K562 (cell line): ENCODE results near the gene OR11A1. TPM values are rescaled to one million over a fixed set of nuclear protein-coding genes. Genes with fewer than 3 reads are reported as not detected.

Source experiments
- ARID2 ChIP-seq: fragments of 450-650 bp; IDR thresholded peaks from 2 replicates; pipeline ENCODE4 v1.6.1; 2017; ENCODE audit warnings: antibody characterized with exemption, mild to moderate bottlenecking
- BACH1 ChIP-seq: fragments of 200-800 bp; sonication (Bioruptor generic); IDR thresholded peaks from 2 replicates; pipeline ENCODE4 v1.6.1; 2016; ENCODE audit warnings: missing genetic modification characterization, missing compliant biosample characterization
- C11orf30 ChIP-seq: fragments of 450-650 bp; IDR thresholded peaks from 2 replicates; pipeline ENCODE4 v1.6.1; 2016; ENCODE audit warnings: low read depth, mild to moderate bottlenecking
- CBX2 ChIP-seq: fragments of 200-600 bp; sonication (generic); IDR thresholded peaks from one replicate; pipeline ENCODE4 v1.6.1; 2012; ENCODE audit warnings: mild to moderate bottlenecking, low read length, inconsistent platforms; ENCODE audit not compliant: insufficient read depth, poor library complexity, severe bottlenecking
- CHCHD3 ChIP-seq: fragments of 250-450 bp; sonication (Bioruptor Pico); IDR thresholded peaks from 2 replicates; pipeline ENCODE4 v2.1.2; 2022; ENCODE audit warnings: mild to moderate bottlenecking
- DEAF1 ChIP-seq: fragments of 450-650 bp; formaldehyde crosslinking; IDR thresholded peaks from 2 replicates; pipeline ENCODE4 v1.4.0; 2020; ENCODE audit warnings: mild to moderate bottlenecking, moderate library complexity
- GATAD2A ChIP-seq: fragments of 450-650 bp; IDR thresholded peaks from 2 replicates; pipeline ENCODE4 v1.6.1; 2017
- HCFC1 ChIP-seq: IDR thresholded peaks from 2 replicates; pipeline ENCODE4 v1.6.1; 2012; ENCODE audit warnings: low read depth, low read length, improper control_type of control experiment
- IRF2 ChIP-seq: sonication (generic); formaldehyde crosslinking; IDR thresholded peaks from 2 replicates; pipeline ENCODE4 v1.8.1; 2022; ENCODE audit warnings: mild to moderate bottlenecking, missing genetic modification reagents
- KLF6 ChIP-seq: fragments of 250-450 bp; sonication (Bioruptor Pico); IDR thresholded peaks from 2 replicates; pipeline ENCODE4 v1.4.0; 2020; ENCODE audit warnings: mild to moderate bottlenecking, moderate library complexity, borderline replicate concordance
- LCOR ChIP-seq: sonication (generic); formaldehyde crosslinking; IDR thresholded peaks from 2 replicates; pipeline ENCODE4 v1.8.0; 2022; ENCODE audit warnings: mild to moderate bottlenecking, missing genetic modification reagents
- MAFF ChIP-seq: IDR thresholded peaks from 2 replicates; pipeline ENCODE4 v1.6.1; 2012; ENCODE audit warnings: low read length, improper control_type of control experiment
- MAFG ChIP-seq: fragments of 450-650 bp; conservative IDR thresholded peaks from 2 replicates; pipeline ENCODE4 v1.6.1; 2016; ENCODE audit warnings: missing genetic modification characterization, missing compliant biosample characterization
- MTA3 ChIP-seq: fragments of 450-650 bp; formaldehyde crosslinking; IDR thresholded peaks from 2 replicates; pipeline ENCODE4 v1.6.1; 2017; ENCODE audit warnings: mild to moderate bottlenecking, borderline replicate concordance
- NCOA6 ChIP-seq: fragments of 450-650 bp; IDR thresholded peaks from 2 replicates; pipeline ENCODE4 v1.6.1; 2017; ENCODE audit warnings: mild to moderate bottlenecking
- NFE2 ChIP-seq: IDR thresholded peaks from 2 replicates; pipeline ENCODE4 v1.6.1; 2014; ENCODE audit warnings: antibody characterized with exemption, low read depth
- SP2 ChIP-seq: IDR thresholded peaks from 2 replicates; pipeline ENCODE4 v1.6.1; 2011; ENCODE audit warnings: mild to moderate bottlenecking, low read depth, low read length, moderate library complexity; ENCODE audit not compliant: poor library complexity, severe bottlenecking; ENCODE audit errors: extremely low read depth
- WHSC1 ChIP-seq: IDR thresholded peaks from one replicate; pipeline ENCODE4 v1.6.1; 2012; ENCODE audit warnings: low read length, control low read depth, inconsistent platforms
- ZFP36 ChIP-seq: fragments of 150-350 bp; IDR thresholded peaks from 2 replicates; pipeline ENCODE4 v1.6.1; 2018; ENCODE audit warnings: low read length, low read depth; ENCODE audit not compliant: partially characterized antibody
- ZFX ChIP-seq: sonication (generic); formaldehyde crosslinking; IDR thresholded peaks from 2 replicates; pipeline ENCODE4 v1.8.0; 2022; ENCODE audit warnings: mild to moderate bottlenecking, missing genetic modification reagents, moderate library complexity
- ZNF699 ChIP-seq: fragments of 250-450 bp; sonication (Bioruptor Pico); IDR thresholded peaks from 2 replicates; pipeline ENCODE4 v1.8.0; 2021; ENCODE audit warnings: mild to moderate bottlenecking, moderate library complexity; ENCODE audit not compliant: insufficient replicate concordance
- polyA plus RNA-seq, 8 experiments: library from polyadenylated mRNA; depleted of rRNA in 4 of 8; stranded (reverse) in 5 of 8; unstranded in 3 of 8; fragments of >200 nt; fragmentation: Nextera tagmentation in 2 of 8; fragmentation: Illumina TruSeq in 1 of 8; extraction: Ambion mirVana in 2 of 8; extraction: Trizol in 1 of 8; gene quantifications; 2 replicates each; pipeline versions ENCODE4 v1.2.1 to v1.2.3, GENCODE V29; 2011 to 2014; ENCODE audit warnings: inconsistent platforms in 1 of 8, missing spikeins in 1 of 8
- total RNA-seq, 7 experiments: library from RNA; depleted of rRNA in 6 of 7; stranded (reverse); fragments of >200 nt in 6 of 7; fragmentation: Illumina TruSeq in 2 of 7; extraction: Trizol in 2 of 7; gene quantifications; 2 replicates each; pipeline versions ENCODE4 v1.2.1 to v1.2.3, GENCODE V29; 2011 to 2021; ENCODE audit warnings: low replicate concordance in 1 of 7
- TF ChIP-seq, protein P1 (sequence below): fragments of 150-350 bp; IDR thresholded peaks from 2 replicates; pipeline ENCODE4 v1.6.1; 2014; ENCODE audit warnings: low read depth, mild to moderate bottlenecking, low read length, borderline replicate concordance
- TF ChIP-seq, protein P2 (sequence below): fragments of 250-450 bp; sonication (Bioruptor Pico); IDR thresholded peaks from 2 replicates; pipeline ENCODE4 v1.4.0; 2020
- TF ChIP-seq, protein P3 (sequence below): sonication (generic); IDR thresholded peaks from 2 replicates; pipeline ENCODE4 v1.6.1; 2016

Gene OR11A1
- total and polyA plus RNA-seq, 9 of the 15 experiments (the other 6 are each of a cell fraction or from before 2014, with no cell fraction given) = not detected

DNA sequence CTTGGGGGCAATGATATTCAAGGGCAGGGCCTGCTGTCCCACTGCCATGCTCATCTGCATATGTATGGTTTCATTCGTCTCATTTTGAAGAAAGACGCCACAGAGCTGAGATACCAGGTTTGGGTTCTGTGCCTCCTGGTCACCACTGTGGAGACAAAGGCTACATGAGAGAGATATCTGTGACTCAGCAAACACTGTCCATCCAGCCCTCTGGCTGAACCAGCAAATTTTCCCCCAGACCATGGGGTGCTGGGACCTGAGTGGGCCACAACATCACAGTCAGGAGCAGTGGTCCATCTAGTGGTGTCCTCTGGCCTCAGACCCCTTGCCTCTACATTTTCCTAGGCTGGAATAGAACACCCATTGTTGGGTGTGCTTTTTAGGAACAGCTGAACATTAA is 30.8 kb upstream of the OR11A1 start, which contains the start of gene MAS1L (continued):
- TF ChIP-seq, protein P1, sequence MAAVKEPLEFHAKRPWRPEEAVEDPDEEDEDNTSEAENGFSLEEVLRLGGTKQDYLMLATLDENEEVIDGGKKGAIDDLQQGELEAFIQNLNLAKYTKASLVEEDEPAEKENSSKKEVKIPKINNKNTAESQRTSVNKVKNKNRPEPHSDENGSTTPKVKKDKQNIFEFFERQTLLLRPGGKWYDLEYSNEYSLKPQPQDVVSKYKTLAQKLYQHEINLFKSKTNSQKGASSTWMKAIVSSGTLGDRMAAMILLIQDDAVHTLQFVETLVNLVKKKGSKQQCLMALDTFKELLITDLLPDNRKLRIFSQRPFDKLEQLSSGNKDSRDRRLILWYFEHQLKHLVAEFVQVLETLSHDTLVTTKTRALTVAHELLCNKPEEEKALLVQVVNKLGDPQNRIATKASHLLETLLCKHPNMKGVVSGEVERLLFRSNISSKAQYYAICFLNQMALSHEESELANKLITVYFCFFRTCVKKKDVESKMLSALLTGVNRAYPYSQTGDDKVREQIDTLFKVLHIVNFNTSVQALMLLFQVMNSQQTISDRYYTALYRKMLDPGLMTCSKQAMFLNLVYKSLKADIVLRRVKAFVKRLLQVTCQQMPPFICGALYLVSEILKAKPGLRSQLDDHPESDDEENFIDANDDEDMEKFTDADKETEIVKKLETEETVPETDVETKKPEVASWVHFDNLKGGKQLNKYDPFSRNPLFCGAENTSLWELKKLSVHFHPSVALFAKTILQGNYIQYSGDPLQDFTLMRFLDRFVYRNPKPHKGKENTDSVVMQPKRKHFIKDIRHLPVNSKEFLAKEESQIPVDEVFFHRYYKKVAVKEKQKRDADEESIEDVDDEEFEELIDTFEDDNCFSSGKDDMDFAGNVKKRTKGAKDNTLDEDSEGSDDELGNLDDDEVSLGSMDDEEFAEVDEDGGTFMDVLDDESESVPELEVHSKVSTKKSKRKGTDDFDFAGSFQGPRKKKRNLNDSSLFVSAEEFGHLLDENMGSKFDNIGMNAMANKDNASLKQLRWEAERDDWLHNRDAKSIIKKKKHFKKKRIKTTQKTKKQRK = no peak
- TF ChIP-seq GATAD2A = no peak
- no peak for TF ChIP-seq CBX2
- TF ChIP-seq, protein P2, sequence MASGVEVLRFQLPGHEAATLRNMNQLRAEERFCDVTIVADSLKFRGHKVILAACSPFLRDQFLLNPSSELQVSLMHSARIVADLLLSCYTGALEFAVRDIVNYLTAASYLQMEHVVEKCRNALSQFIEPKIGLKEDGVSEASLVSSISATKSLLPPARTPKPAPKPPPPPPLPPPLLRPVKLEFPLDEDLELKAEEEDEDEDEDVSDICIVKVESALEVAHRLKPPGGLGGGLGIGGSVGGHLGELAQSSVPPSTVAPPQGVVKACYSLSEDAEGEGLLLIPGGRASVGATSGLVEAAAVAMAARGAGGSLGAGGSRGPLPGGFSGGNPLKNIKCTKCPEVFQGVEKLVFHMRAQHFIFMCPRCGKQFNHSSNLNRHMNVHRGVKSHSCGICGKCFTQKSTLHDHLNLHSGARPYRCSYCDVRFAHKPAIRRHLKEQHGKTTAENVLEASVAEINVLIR = no peak
- peak; percentile 76; the same call in 1 of the 2 replicates for TF ChIP-seq MAFF
- TF ChIP-seq KLF6 = peak; percentile 47; the same call in 1 of the 2 replicates
- TF ChIP-seq NCOA6 = no peak
- TF ChIP-seq C11orf30 = peak; percentile 86
- no peak for TF ChIP-seq IRF2 (CRISPR knock-in tag)
- no peak for TF ChIP-seq ARID2
- TF ChIP-seq BACH1 (tag) = peak; percentile 73; the same call in 1 of the 2 replicates
- peak; percentile 80 for TF ChIP-seq MAFG
- TF ChIP-seq ZFP36 = no peak
- TF ChIP-seq, protein P3, sequence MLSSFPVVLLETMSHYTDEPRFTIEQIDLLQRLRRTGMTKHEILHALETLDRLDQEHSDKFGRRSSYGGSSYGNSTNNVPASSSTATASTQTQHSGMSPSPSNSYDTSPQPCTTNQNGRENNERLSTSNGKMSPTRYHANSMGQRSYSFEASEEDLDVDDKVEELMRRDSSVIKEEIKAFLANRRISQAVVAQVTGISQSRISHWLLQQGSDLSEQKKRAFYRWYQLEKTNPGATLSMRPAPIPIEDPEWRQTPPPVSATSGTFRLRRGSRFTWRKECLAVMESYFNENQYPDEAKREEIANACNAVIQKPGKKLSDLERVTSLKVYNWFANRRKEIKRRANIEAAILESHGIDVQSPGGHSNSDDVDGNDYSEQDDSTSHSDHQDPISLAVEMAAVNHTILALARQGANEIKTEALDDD = no peak
- TF ChIP-seq WHSC1 = no peak
- no peak for TF ChIP-seq ZFX (CRISPR knock-in tag)
- no peak for TF ChIP-seq HCFC1
- no peak for TF ChIP-seq SP2
- no peak for TF ChIP-seq CHCHD3 (CRISPR knock-in tag)
- TF ChIP-seq MTA3 = no peak
- no peak for TF ChIP-seq LCOR (CRISPR knock-in tag)
- TF ChIP-seq NFE2 = peak; percentile 91
- TF ChIP-seq ZNF699 = no peak
- 0 out of 2 replicates have a peak, but pooled peaks have one; percentile 3 for TF ChIP-seq DEAF1 (CRISPR knock-in tag)
